Naive thymus-derived CD8-positive, alpha-beta T cell (primary cell): Measurements from ENCODE around the gene PRDX2. TPM values are rescaled to one million over a fixed set of nuclear protein-coding genes. Genes with fewer than 3 reads are reported as not detected.
"Not testable (repeated sequence)": the region's sequence is repeated elsewhere in the genome, so short reads cannot be mapped to it uniquely, and the experiment has no call there.

Experiments
- ATAC-seq, 2 donors: fragments of 150-1000 bp; cut with Tn5 transposase in 1 of 2; sonication (Bioruptor Pico), chemical (Tn5 transposase) in 1 of 2; 1 replicate in 1 of 2; 2 replicates in 1 of 2; pipeline ENCODE4 v1.10.0; 2021; ENCODE audit warnings: mild to moderate bottlenecking in 2 of 2, moderate library complexity in 2 of 2
- POLR2A ChIA-PET: fragments of 350-600 bp; sonication (Branson Sonifier 250); formaldehyde crosslinking; loops from one replicate; lab custom pipeline; 2021; ENCODE audit warnings: antibody characterized with exemption; lab: Charles Lee
- DNase-seq, 10 donors: peaks; one replicate each; pipeline versions ENCODE4 v3.0.0 to v3.0.0-alpha.2; 2020 to 2022
- H3K27ac Mint-ChIP-seq, 10 donors: one replicate each; pipeline ENCODE4 v1.8.0; 2020 to 2022; ENCODE audit warnings: mild to moderate bottlenecking in 10 of 10, mixed read lengths in 10 of 10, moderate library complexity in 4 of 10, inconsistent platforms in 1 of 10
- H3K27me3 Mint-ChIP-seq, 5 donors: one replicate each; pipeline ENCODE4 v1.8.0; 2021 to 2022; ENCODE audit warnings: mixed read lengths in 5 of 5
- H3K36me3 Mint-ChIP-seq, 3 donors: one replicate each; pipeline ENCODE4 v1.8.0; 2020 to 2022; ENCODE audit warnings: mixed read lengths in 3 of 3, mild to moderate bottlenecking in 2 of 3, inconsistent platforms in 1 of 3
- H3K4me1 Mint-ChIP-seq, 4 donors: one replicate each; pipeline ENCODE4 v1.8.0; 2021 to 2022; ENCODE audit warnings: mixed read lengths in 4 of 4
- H3K4me3 Mint-ChIP-seq, 10 donors: one replicate each; pipeline ENCODE4 v1.8.0; 2020 to 2022; ENCODE audit warnings: mild to moderate bottlenecking in 10 of 10, mixed read lengths in 10 of 10, moderate library complexity in 6 of 10, inconsistent platforms in 1 of 10
- H3K9me3 Mint-ChIP-seq, 9 donors: one replicate each; pipeline ENCODE4 v1.8.0; 2020 to 2022; ENCODE audit warnings: mixed read lengths in 9 of 9, mild to moderate bottlenecking in 3 of 9, inconsistent platforms in 1 of 9, moderate library complexity in 1 of 9
- polyA plus RNA-seq, 3 donors: library from polyadenylated mRNA; unstranded; fragments of 300-500 nt; fragmentation: Illumina TruSeq; gene quantifications; one replicate each; pipeline ENCODE4 v1.2.3, GENCODE V29; 2021
- total RNA-seq, 8 experiments: library from RNA in 2 of 8; stranded (reverse) in 2 of 8; gene quantifications; one replicate each; pipeline ENCODE4 v1.2.3 and lab custom pipeline; 2021 to 2026

The PRDX2 gene
- total and polyA plus RNA-seq, 5 experiments from 2014 or later, result 108 to 362 (median 253) TPM

DNA sequence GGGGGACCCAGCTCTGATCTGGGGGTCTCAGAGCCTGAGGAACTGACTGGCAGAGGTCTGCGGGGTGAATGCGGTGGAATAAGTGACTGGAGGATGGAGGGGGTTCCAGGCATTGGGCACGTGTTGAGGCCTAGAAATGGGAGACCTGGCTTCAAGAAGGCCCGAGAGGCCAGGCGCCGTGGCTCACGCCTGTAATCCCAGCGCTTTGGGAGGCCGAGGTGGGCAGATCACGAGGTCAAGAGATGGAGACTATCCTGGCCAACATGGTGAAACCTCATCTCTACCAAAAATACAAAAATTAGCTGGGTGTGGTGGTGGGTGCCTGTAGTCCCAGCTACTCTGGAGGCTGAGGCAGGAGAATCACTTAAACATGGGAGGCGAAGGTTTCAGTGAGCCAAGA, 16.2 kb upstream of the PRDX2 start:
- H3K36me3 Mint-ChIP-seq, result peaks cover 4 to 22% (median 6%) of the 10 kb centered on the region in 3 donors
- POLR2A ChIA-PET, result interaction anchor here (0.5 kb wide), 1 partner anchor 10 kb away, joined by 6 read pairs; no protein-coding TSS in a partner anchor
- not testable (repeated sequence) for DNase-seq, H3K9me3 Mint-ChIP-seq, H3K4me1 Mint-ChIP-seq, H3K27me3 Mint-ChIP-seq, H3K4me3 Mint-ChIP-seq, ATAC-seq
- H3K27ac Mint-ChIP-seq, result peak overlapping the region in 1 of 10 donors; percentile 34

DNA sequence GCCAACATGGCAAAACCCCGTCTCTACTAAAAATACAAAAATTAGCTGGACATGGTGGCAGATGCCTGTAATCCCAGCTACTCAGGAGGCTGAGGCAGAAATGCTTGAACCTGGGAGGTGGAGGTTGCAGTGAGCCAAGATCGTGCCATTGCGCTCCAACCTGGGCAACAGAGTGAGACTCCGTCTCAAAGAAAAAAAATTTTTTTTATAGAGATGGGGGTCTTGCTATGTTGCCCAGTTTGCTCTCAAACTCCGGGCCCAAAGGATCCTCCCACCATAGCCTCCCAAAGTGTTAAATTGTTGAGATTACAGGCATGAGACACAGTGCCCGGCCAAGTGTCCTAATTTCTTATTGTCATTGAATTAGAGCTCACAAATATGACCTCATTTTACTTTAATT, 15.6 kb upstream of the PRDX2 start:
- DNase-seq, H3K4me1 Mint-ChIP-seq, POLR2A ChIA-PET, H3K27me3 Mint-ChIP-seq, H3K27ac Mint-ChIP-seq, H3K4me3 Mint-ChIP-seq, H3K9me3 Mint-ChIP-seq, ATAC-seq: not testable (repeated sequence)
- peaks cover 4 to 26% (median 6%) of the 10 kb centered on the region in 3 donors for H3K36me3 Mint-ChIP-seq

- Mint-ChIP-seq H3K4me3 (no peak overlapping the region), H3K27ac (no peak overlapping the region), H3K36me3 (peaks cover 0 to 30% (median 4%) of the 10 kb centered on the region in 3 donors), H3K4me1 (no peaks in the 10 kb centered on the region), H3K27me3 (no peaks in the 10 kb centered on the region), H3K9me3 (no peaks in the 10 kb centered on the region)
- ATAC-seq (no peak), DNase-seq (no peak)
- POLR2A ChIA-PET, result interaction anchor here (0.6 to 0.8 kb wide), 3 partner anchors 15 to 132 kb away, joined by 3 to 4 read pairs (median 3); no protein-coding TSS in a partner anchor
These were observed 13.5 kb upstream of the PRDX2 start for GRCh38 chr19:12815088-12815487.

DNA sequence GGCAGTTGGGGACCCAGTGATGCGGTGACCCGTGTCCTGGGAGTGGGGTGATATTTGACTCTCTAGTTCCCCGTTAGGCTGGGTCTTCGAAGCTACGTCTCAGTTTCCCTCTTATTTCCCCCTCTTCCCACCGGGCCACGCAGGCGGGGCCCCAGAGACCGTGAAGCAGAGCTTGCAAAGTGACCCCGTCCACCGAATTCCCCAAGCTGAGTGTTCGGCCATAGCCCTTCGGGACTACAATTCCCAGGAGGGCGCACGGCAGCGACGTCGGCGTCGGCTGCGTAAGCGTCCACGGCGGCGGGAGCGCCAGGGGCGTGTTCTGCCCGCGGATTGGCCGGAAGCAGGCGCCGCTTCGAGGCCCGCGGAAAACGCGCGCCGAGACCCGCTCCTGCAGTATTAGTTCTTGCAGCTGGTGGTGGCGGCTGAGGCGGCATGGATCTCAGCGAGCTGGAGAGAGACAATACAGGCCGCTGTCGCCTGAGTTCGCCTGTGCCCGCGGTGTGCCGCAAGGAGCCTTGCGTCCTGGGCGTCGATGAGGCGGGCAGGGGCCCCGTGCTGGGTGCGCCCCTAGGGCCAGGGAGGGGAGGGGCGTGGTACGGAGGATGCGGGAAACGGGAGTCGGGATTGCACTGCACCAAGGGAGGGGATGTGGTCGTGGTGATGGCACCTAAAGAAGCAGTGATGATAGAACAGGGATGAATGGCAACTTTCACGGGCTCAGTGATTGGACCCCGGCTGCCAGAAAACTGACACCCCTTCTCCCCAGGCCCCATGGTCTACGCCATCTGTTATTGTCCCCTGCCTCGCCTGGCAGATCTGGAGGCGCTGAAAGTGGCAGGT, 4.9 kb upstream of the PRDX2 start, which contains the start of gene RNASEH2A:
TSS of gene RNASEH2A (plus strand) at position 343 of the 840 bp plus-strand sequence. CDS start at position 433, 90 bp downstream.
- Mint-ChIP-seq H3K4me1 (peaks cover 13 to 22% (median 21%) of the 10 kb centered on the region in 4 donors), H3K4me3 (peak within 1 kb of the TSS; percentile 85 to 97 (median 93)), H3K36me3 (peaks cover 0 to 15% (median 0%) of the 10 kb centered on the region in 3 donors), H3K27me3 (no peaks in the 10 kb centered on the region), H3K27ac (peak within 1 kb of the TSS; percentile 80 to 95 (median 90)), H3K9me3 (no peaks in the 10 kb centered on the region)
- peak; percentile 76 to 88 (median 83) for DNase-seq
- POLR2A ChIA-PET, result interaction anchor here (0.8 to 2.2 kb wide), 8 partner anchors 10 to 108 kb away, joined by 3 to 22 read pairs (median 5); partner anchors contain the start of genes GET3, HOOK2 and JUNB
- ATAC-seq, result peak; percentile 89 to 90

- Mint-ChIP-seq H3K4me3 (peak overlapping the region in 1 of 10 donors; percentile 38), H3K27ac (no peak overlapping the region), H3K27me3 (no peaks in the 10 kb centered on the region), H3K9me3 (no peaks in the 10 kb centered on the region), H3K36me3 (peaks cover 0 to 13% (median 0%) of the 10 kb centered on the region in 3 donors), H3K4me1 (peaks cover 17 to 38% (median 31%) of the 10 kb centered on the region in 4 donors)
- ATAC-seq (no peak), DNase-seq (no peak)
- POLR2A ChIA-PET, result interaction anchor here (0.7 to 14.5 kb wide), 4 partner anchors 9 to 1100 kb away, joined by 3 to 1021 read pairs (median 34); partner anchors contain the start of genes HOOK2 and JUNB
These were observed 2.5 kb upstream of the PRDX2 start for GRCh38 chr19:12804051-12804450.

- no peaks in the 10 kb centered on the region for H3K9me3 Mint-ChIP-seq
- DNase-seq (no peak), ATAC-seq (no peak)
- H3K27ac Mint-ChIP-seq, result peak overlapping the region in 9 of 10 donors; percentile 28 to 84 (median 49)
- no peaks in the 10 kb centered on the region for H3K27me3 Mint-ChIP-seq
- peak overlapping the region; percentile 83 to 94 (median 88) for H3K4me3 Mint-ChIP-seq
- peaks cover 17 to 38% (median 31%) of the 10 kb centered on the region in 4 donors for H3K4me1 Mint-ChIP-seq
- peaks cover 0 to 17% (median 0%) of the 10 kb centered on the region in 3 donors for H3K36me3 Mint-ChIP-seq
- POLR2A ChIA-PET, result interaction anchor here (0.5 to 14.5 kb wide), 8 partner anchors 10 to 250 kb away, joined by 3 to 1021 read pairs (median 5); partner anchors contain the start of genes FBXW9, HOOK2, JUNB and TRIR
These were observed 887 bp upstream of the PRDX2 start for GRCh38 chr19:12802267-12803106.

GRCh38 chr19:12800923-12801465, 606 bp downstream of the PRDX2 start:
- Mint-ChIP-seq H3K27me3 (no peaks in the 10 kb centered on the region), H3K4me3 (peak overlapping the region; percentile 84 to 94 (median 88)), H3K4me1 (peaks cover 17 to 33% (median 27%) of the 10 kb centered on the region in 4 donors), H3K27ac (peak overlapping the region; percentile 44 to 91 (median 79)), H3K36me3 (peaks cover 0 to 21% (median 0%) of the 10 kb centered on the region in 3 donors), H3K9me3 (no peaks in the 10 kb centered on the region)
- POLR2A ChIA-PET, result interaction anchor here (0.6 to 14.5 kb wide), 5 partner anchors 9 to 151 kb away, joined by 3 to 1021 read pairs (median 5); partner anchors contain the start of genes HOOK2 and JUNB
- ATAC-seq (peak in 1 of 2 donors; percentile 15), DNase-seq (no peak)

- H3K27ac Mint-ChIP-seq, result peak overlapping the region; percentile 39 to 91 (median 69)
- H3K4me1 Mint-ChIP-seq, result peaks cover 20 to 36% (median 31%) of the 10 kb centered on the region in 4 donors
- POLR2A ChIA-PET, result interaction anchor here (0.6 to 14.5 kb wide), 6 partner anchors 8 to 350 kb away, joined by 3 to 1021 read pairs (median 4); partner anchors contain the start of genes HOOK2, IER2, JUNB and STX10
- DNase-seq (no peak), ATAC-seq (no peak)
- no peaks in the 10 kb centered on the region for H3K27me3 Mint-ChIP-seq
- peaks cover 0 to 21% (median 0%) of the 10 kb centered on the region in 3 donors for H3K36me3 Mint-ChIP-seq
- peak overlapping the region; percentile 84 to 94 (median 88) for H3K4me3 Mint-ChIP-seq
- no peaks in the 10 kb centered on the region for H3K9me3 Mint-ChIP-seq
These were observed 1.2 kb downstream of the PRDX2 start for GRCh38 chr19:12800466-12800770.

GRCh38 chr19:12799742-12800465, 1.7 kb downstream of the PRDX2 start:
- Mint-ChIP-seq H3K27me3 (no peaks in the 10 kb centered on the region), H3K27ac (peak overlapping the region in 3 of 10 donors; percentile 47 to 69 (median 48))

DNA sequence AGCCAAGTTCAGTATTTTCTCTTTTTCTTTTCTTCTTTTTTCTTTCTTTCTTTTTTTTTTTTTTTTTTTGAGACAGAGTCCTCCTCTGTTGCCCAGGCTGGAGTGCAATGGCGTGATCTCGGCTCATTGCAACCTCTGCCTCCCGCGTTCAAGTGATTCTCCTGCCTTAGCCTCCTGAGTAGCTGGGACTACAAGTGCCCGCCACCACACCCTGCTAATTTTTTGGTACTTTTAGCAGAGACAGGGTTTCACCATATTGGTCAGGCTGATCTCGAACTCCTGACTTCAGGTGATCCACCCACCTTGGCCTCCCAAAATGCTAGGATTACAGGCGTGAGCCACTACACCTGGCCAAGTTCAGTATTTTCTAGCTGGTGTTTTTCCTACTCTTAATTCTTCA, 4.0 kb downstream of the PRDX2 start:
- not testable (repeated sequence) for H3K27me3 Mint-ChIP-seq, DNase-seq, H3K9me3 Mint-ChIP-seq, H3K27ac Mint-ChIP-seq, ATAC-seq, H3K4me3 Mint-ChIP-seq
- POLR2A ChIA-PET, result interaction anchor here (0.6 to 14.5 kb wide), 4 partner anchors 9 to 115 kb away, joined by 4 to 1021 read pairs (median 10); partner anchors contain the start of genes HOOK2 and RNASEH2A
- H3K4me1 Mint-ChIP-seq, result peaks cover 24 to 50% (median 45%) of the 10 kb centered on the region in 4 donors
- H3K36me3 Mint-ChIP-seq, result peaks cover 1 to 27% (median 5%) of the 10 kb centered on the region in 3 donors

More at GRCh38 chr19:12799742-12800465, 1.7 kb downstream of the PRDX2 start:
- peaks cover 20 to 38% (median 33%) of the 10 kb centered on the region in 4 donors for H3K4me1 Mint-ChIP-seq
- peak overlapping the region; percentile 30 to 94 (median 88) for H3K4me3 Mint-ChIP-seq
- POLR2A ChIA-PET, result interaction anchor here (0.8 to 14.5 kb wide), 4 partner anchors 8 to 351 kb away, joined by 3 to 1021 read pairs (median 32); partner anchors contain the start of genes HOOK2, IER2, JUNB and STX10
- DNase-seq (no peak), ATAC-seq (no peak)
- H3K36me3 Mint-ChIP-seq, result peaks cover 0 to 21% (median 0%) of the 10 kb centered on the region in 3 donors
- H3K9me3 Mint-ChIP-seq, result no peaks in the 10 kb centered on the region
